DOHH2 (cell line): ENCODE data around the gene ZFPM1.

ENCODE experiments used
- H3F3A ChIP-seq: fragments of 200-600 bp; sonication (generic), shearing (Covaris generic); 2 replicates; pipeline ENCODE4 v1.6.0; 2016; ENCODE audit warnings: antibody characterized with exemption, mild to moderate bottlenecking; ENCODE audit not compliant: control insufficient read depth, insufficient read depth
- H3K27ac ChIP-seq: fragments of 200-600 bp; sonication (generic); 2 replicates; pipeline ENCODE4 v1.5.1; 2014; ENCODE audit warnings: low read depth, mild to moderate bottlenecking, low read length, moderate library complexity
- H3K27me3 ChIP-seq: fragments of 200-600 bp; sonication (generic); 2 replicates; pipeline ENCODE4 v1.6.1; 2014; ENCODE audit warnings: mild to moderate bottlenecking, low read length, mixed read lengths; ENCODE audit not compliant: control insufficient read depth
- H3K36me3 ChIP-seq: fragments of 200-600 bp; sonication (generic); 2 replicates; pipeline ENCODE4 v1.6.1; 2014; ENCODE audit warnings: mild to moderate bottlenecking, low read length, moderate library complexity, mixed read lengths; ENCODE audit not compliant: control insufficient read depth
- H3K4me1 ChIP-seq: fragments of 200-600 bp; sonication (generic); 2 replicates; pipeline ENCODE4 v1.6.1; 2014; ENCODE audit warnings: mild to moderate bottlenecking, low read length, mixed read lengths; ENCODE audit not compliant: control insufficient read depth
- H3K4me2 ChIP-seq: fragments of 200-600 bp; sonication (generic); 2 replicates; pipeline ENCODE4 v1.6.0; 2014; ENCODE audit warnings: mild to moderate bottlenecking, low read length, moderate library complexity
- H3K4me3 ChIP-seq: fragments of 200-600 bp; sonication (generic); 2 replicates; pipeline ENCODE4 v1.5.1; 2014; ENCODE audit warnings: mild to moderate bottlenecking, low read length, mixed read lengths
- H3K79me2 ChIP-seq: fragments of 200-600 bp; sonication (generic); 2 replicates; pipeline ENCODE4 v1.6.1; 2014; ENCODE audit warnings: mild to moderate bottlenecking, low read length, mixed read lengths; ENCODE audit not compliant: control insufficient read depth
- H3K9me2 ChIP-seq: fragments of 200-600 bp; sonication (generic); replicated peaks from 2 replicates; pipeline ENCODE4 v1.6.1; 2014; ENCODE audit warnings: mild to moderate bottlenecking, low read length, mixed read lengths; ENCODE audit not compliant: control insufficient read depth
- H3K9me3 ChIP-seq: fragments of 200-600 bp; sonication (generic); 2 replicates; pipeline ENCODE4 v1.6.1; 2014; ENCODE audit warnings: antibody characterized with exemption, low read length, mixed read lengths; ENCODE audit not compliant: control insufficient read depth, insufficient read depth
- H4K20me1 ChIP-seq: fragments of 200-600 bp; sonication (generic); 2 replicates; pipeline ENCODE4 v1.6.0; 2014; ENCODE audit warnings: low read depth, mild to moderate bottlenecking, antibody characterized with exemption, low read length, moderate library complexity; ENCODE audit not compliant: control insufficient read depth, insufficient read depth
- EZH2phosphoT487 ChIP-seq: fragments of 200-600 bp; sonication (generic); IDR thresholded peaks from 2 replicates; pipeline ENCODE4 v1.6.1; 2017; ENCODE audit warnings: borderline replicate concordance, mild to moderate bottlenecking, antibody characterized with exemption, low read length, moderate library complexity, mixed read lengths
- TF ChIP-seq, protein P1 (sequence below): fragments of 200-600 bp; sonication (generic); IDR thresholded peaks from one replicate; pipeline ENCODE4 v1.5.1; 2014; ENCODE audit warnings: antibody characterized with exemption, mild to moderate bottlenecking, low read depth, low read length; ENCODE audit not compliant: poor library complexity, severe bottlenecking

Gene ZFPM1

GRCh38 chr16:88535857-88536222, 82.8 kb downstream of the ZFPM1 start:
- TF ChIP-seq, protein P1, sequence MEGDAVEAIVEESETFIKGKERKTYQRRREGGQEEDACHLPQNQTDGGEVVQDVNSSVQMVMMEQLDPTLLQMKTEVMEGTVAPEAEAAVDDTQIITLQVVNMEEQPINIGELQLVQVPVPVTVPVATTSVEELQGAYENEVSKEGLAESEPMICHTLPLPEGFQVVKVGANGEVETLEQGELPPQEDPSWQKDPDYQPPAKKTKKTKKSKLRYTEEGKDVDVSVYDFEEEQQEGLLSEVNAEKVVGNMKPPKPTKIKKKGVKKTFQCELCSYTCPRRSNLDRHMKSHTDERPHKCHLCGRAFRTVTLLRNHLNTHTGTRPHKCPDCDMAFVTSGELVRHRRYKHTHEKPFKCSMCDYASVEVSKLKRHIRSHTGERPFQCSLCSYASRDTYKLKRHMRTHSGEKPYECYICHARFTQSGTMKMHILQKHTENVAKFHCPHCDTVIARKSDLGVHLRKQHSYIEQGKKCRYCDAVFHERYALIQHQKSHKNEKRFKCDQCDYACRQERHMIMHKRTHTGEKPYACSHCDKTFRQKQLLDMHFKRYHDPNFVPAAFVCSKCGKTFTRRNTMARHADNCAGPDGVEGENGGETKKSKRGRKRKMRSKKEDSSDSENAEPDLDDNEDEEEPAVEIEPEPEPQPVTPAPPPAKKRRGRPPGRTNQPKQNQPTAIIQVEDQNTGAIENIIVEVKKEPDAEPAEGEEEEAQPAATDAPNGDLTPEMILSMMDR, result no peak
- no peak for TF ChIP-seq EZH2phosphoT487
- Histone ChIP-seq H3K27me3 (no peaks in the 10 kb centered on the region), H4K20me1 (no peaks in the 10 kb centered on the region), H3F3A (peaks cover 4% of the 10 kb centered on the region), H3K27ac (no peak overlapping the region), H3K4me2 (no peak overlapping the region), H3K4me1 (peaks cover 17% of the 10 kb centered on the region), H3K79me2 (peaks cover 10% of the 10 kb centered on the region), H3K9me3 (no peaks in the 10 kb centered on the region), H3K36me3 (no peaks in the 10 kb centered on the region; the same call in 1 of the 2 replicates), H3K4me3 (no peak overlapping the region), H3K9me2 (no peaks in the 10 kb centered on the region)

GRCh38 chr16:88536510-88536909, 83.4 kb downstream of the ZFPM1 start:
- H3K4me3 ChIP-seq, result no peak overlapping the region
- H3K36me3 ChIP-seq, result no peaks in the 10 kb centered on the region; the same call in 1 of the 2 replicates
- H3K27ac ChIP-seq, result no peak overlapping the region
- H3K27me3 ChIP-seq, result no peaks in the 10 kb centered on the region
- no peaks in the 10 kb centered on the region for H4K20me1 ChIP-seq
- no peaks in the 10 kb centered on the region for H3K9me3 ChIP-seq
- H3K9me2 ChIP-seq, result no peaks in the 10 kb centered on the region
- H3K79me2 ChIP-seq, result peaks cover 10% of the 10 kb centered on the region
- TF ChIP-seq, protein P1, result no peak
- no peak overlapping the region for H3K4me2 ChIP-seq
- H3F3A ChIP-seq, result no peaks in the 10 kb centered on the region; the same call in 1 of the 2 replicates
- peaks cover 17% of the 10 kb centered on the region for H3K4me1 ChIP-seq

DNA sequence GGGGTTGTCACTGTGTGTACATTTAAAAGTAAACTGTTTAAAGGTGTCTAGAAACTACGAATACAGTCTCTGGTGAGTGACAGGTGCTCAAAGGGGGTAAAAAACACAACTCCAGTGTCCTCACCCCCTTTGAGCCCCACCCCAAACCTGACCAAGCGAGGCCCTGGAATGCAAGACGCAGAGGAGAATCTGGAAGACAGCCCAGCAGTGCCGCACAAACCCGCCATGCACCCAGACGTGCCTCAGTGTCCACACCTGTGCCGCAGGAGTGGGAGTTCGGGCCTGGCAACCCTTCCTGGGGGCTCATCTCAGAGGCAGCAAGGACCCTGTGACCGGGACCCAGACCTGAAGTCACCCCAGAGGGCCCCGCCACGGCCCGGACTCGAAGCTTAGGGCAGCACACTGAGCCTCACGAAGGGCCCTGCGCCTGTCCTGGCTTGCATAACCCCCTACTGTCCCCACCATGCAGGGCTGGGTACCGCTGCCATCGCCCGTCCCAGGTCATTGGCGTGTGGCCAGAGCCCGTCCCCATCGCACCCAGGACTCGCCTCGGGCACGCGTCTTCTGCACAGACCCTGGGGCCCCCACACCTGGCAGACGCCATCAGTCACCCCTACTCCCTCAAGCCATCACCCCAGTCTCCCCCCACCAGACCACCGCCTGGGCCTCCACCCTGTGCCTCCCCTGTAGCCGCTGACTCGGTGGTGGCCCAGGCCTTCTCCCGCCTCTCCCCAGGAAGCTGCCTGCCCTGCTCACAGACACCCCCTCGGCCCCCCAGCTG, 84.1 kb downstream of the ZFPM1 start:
- peaks cover 17% of the 10 kb centered on the region for H3K4me1 ChIP-seq
- peaks cover 2% of the 10 kb centered on the region; the same call in 1 of the 2 replicates for H3K9me3 ChIP-seq
- H3K79me2 ChIP-seq, result peaks cover 10% of the 10 kb centered on the region

More for the DNA sequence above, 84.1 kb downstream of the ZFPM1 start:
- Histone ChIP-seq H3K9me2 (no peaks in the 10 kb centered on the region), H3K27me3 (no peaks in the 10 kb centered on the region), H4K20me1 (no peaks in the 10 kb centered on the region), H3F3A (no peaks in the 10 kb centered on the region; the same call in 1 of the 2 replicates), H3K27ac (no peak overlapping the region), H3K36me3 (no peaks in the 10 kb centered on the region; the same call in 1 of the 2 replicates), H3K4me2 (no peak overlapping the region), H3K4me3 (no peak overlapping the region)
- no peak for TF ChIP-seq EZH2phosphoT487
- TF ChIP-seq, protein P1, result no peak
